GM21529 (cell line): ENCODE measurements around the gene TM4SF18.
A peak's percentile ranks its signal among the peaks of the same experiment; 100 is the strongest.

Experiments
- ATAC-seq: cut with Tn5 transposase; IDR thresholded peaks from one replicate; pipeline ENCODE4 v1.9.1; 2021; ENCODE audit not compliant: unreplicated experiment

Gene TM4SF18

DNA sequence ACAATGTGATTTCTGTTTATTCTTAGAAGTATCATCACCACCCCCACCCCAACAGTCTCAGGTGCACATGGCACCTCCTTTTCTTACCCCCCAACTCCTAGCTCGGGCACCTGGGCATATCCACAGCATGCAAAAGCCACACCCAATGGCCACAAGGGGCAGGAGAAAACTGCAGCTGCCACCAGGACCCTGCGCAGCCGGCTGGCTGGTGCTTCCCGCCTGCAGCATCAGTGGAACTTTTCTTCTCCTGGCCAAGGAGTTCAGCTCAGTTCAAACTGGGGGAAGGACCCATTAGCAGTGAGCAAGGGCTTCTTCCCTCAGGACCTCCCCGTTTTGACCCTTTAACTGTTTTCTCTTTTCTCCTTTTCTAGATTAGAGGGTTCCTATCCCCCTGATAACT is 44.8 kb downstream of the TM4SF18 start:
- no peak for ATAC-seq

DNA sequence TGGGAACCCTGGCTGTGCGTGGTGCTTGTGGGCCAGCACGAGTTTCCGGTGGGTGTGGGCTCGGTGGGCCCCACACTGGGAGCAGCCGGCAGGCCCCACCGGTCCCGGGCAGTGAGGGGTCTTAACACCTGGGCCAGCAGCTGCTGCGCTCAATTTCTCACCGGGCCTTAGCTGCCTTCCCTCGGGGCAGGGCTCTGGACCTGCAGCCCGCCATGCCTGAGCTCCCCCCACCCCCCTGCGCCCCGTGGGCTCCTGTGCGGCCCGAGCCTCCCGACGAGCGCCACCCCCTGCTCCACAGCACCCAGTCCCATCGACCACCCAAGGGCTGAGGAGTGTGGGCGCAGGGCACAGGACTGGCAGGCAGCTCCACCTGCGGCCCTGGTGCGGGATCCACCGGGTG is 49.4 kb downstream of the TM4SF18 start:
- no peak for ATAC-seq

DNA sequence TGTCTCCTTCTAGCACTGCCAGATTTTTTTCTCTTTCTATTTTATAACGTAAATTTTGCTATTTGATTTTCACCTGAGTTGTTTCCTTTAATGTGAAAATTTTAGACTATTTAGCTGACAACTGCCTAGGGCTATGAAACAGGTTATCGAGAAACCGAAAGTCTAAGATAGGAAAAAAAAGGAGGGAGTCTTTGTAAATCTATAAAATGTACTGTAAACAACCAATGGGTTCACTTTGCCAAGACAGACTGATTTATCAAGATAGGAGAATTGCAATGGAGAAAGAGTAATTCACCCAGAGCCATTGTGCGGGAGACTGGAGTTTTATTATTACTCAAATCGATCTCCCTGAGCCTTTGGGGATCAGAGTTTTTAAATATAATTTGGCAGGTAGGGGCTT is 50.0 kb downstream of the TM4SF18 start:
- no peak for ATAC-seq

DNA sequence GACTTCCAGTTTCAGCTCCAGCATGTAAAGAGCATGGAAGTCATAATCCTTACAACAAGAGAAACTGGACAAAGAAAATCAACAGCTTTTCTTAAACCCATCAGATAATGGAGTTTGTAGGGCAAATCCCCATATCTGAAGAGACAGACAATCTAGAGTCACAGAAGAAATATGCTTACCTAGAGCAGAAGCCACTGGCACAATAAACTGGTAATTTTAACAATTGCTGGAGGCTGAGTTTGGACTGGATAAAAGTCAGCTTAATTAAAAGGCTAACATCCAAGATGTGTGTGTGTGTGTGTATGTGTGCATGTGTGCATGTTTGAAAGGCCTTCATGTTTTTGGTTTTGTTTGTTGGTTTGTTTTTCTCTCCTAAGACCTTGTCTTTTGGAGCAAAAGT is 50.6 kb downstream of the TM4SF18 start:
- no peak for ATAC-seq

DNA sequence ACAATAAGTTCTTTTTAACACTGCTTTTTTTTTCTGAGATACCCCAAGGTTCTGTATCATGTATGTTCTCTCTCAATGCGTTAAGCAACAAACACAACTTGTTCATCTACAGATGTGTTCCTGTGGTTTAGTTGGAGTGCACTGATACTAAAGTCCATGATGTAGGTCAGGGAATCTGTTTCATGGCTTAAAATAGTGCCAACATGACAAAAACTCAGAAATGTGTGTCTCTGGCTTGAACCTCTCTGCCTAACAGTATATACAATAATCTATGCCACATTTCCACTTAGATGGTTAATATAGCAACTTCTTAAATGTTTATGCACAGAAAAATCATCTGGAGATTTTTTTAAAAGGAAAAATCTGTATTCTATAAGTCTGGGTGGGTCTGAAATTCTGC is 51.1 kb downstream of the TM4SF18 start:
- no peak for ATAC-seq

DNA sequence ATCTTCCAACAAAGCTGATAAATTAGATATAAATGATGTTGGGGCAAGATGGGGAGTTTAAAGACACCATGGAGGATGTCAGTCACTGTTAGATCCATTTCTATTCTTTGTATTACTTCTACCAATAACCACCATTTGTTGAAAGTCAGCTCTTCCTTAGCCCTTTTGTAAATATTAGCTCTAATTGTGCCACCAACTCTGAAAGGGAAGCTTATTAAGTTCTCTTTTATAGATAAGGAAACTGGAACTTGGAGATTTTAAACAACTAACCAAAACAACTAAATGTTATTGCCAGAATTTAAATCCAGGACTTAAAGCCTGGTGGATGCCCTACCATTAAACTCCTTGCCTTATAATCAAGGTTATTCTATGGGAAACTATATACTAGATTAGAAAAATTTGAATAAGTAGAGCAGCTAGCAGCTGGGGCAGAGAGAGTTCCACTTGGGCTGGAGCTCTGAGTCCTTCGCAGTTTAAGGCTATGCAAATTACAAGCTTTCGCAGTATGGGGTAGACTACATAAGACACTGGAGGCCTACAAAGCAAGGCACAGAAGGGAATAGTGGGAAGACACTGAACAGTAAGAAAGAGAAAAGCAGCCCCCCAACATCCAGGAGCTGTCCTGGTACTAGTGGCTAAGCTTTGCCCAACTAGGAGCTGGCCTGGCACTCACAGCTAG is 52.6 kb downstream of the TM4SF18 start:
- ATAC-seq = peak; percentile 60

DNA sequence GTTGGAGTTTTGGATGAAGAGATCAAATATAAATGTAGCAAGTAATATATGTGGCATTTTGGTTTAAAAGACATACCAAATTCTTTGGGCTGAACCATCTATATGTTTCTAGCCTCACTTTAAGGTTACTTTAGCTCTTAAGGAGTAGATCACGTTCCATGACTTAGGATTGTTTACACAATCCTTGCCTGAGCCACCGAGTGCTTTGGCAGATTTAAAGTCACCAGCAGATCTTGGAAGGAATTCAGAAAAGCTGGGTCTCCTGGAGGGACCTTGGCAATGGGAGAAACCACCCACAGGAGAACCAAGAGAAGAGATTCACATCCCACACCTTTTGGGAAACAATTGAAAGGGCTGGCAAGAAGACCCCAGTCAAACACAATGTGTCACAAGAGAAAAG is 54.5 kb downstream of the TM4SF18 start:
- ATAC-seq = no peak

DNA sequence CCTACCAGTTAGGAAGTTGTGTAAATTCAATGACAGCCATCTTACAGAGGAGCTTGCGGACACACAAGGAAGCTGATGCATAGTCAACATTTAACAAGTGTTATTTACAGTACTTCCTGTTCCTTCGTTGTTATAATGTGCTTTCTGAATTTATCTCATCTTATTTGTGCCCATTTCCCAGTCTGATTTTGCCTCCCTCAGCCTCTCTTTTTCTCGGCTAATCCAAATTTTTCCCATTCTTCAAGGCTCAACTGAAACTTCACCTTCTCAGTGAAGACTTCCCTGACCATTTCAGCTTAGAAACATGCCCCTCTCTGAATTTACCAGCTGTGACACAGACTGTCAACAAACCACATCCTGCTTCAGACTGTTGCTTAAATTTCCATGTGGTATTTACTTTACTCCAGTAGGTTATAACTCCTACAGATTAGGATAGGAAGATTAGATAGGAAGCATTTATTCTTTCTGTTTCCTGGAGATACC is 56.1 kb downstream of the TM4SF18 start:
- peak; percentile 80 for ATAC-seq

DNA sequence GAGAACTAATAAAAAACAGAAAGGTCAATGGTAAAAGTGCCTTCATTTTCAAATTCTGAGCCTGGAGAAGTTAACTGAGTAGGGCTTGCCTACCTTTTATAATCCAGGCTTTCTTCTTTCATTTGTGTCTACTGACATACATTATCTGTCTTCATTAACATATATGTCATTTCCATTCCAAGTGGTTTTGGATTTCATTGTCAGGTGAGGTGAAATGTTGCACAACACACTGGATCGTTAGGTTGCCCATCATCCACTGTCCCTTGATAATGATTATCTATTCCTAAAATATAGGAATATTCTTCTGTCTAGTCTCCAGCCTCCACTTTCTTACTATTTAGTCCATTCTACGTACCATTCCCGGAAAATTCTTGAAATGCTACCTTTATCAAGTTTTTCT is 56.8 kb downstream of the TM4SF18 start:
- ATAC-seq = no peak

DNA sequence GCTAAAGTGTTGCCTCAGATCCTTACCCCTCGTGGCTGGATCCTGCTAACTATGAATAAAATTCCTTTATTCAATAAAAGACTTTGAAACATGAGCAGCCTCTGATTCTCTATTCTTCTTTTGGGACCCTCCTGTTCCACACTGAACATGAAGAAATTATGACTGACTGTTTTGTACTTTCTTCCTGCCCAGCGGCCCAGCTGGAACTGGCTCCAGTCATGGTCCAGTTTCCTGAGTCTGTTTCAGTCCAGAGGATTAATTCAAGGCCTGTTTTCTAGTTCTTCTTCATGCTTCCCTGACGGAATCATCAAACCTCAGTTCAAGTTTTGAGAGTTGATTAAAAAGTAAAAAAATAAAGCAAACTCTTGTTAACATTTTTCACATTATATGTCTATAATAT is 59.2 kb downstream of the TM4SF18 start:
- no peak for ATAC-seq

DNA sequence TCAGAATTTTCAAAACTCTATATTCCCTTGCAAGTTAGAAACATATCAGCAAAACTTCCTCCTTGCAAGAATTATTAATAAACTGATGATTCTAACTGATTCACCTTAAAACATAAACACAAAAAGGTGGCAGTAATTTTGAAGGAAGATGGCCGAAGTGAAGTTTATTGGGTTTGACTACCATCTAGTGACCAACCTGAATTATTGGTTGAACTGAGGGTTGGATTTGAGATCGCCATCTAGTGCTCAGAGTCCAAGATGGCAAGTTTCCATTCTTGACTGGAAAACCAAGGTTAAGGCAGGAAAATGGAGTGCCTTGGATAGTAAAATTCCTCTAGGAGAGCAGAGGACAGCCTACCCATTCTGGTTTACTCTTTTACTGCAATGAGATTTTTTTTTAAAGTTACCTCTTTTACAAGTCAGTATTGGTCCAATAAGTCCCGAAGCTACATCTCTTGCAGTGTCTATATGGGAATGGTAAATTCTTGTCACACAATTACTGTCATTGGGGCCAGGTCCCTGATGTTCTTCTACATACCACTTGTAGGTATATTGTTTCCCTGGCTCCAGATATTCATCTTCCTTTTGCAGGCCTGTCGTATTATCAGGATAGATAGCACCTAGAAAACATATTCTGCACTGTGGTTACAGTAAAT is 60.2 kb downstream of the TM4SF18 start:
- peak; percentile 76 for ATAC-seq

DNA sequence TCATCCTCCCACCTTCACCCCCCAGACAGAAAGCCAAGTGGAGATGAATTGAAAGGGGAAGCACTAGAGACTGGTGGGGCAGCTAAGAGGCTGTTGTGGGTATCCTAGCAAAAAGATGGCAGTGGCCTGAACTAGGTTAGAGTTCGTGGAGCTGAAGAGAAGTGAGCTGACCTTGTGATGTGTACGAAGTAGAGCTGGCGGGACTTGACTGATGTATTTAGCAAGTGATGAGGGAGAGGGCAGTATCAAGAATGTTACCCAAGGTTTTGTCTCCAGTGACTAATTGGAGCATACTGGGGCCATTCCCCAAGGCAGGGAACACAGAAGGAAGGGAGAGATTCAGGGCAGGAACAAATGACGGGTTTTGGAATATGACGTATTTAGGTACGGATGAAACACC is 61.8 kb downstream of the TM4SF18 start:
- ATAC-seq = no peak

DNA sequence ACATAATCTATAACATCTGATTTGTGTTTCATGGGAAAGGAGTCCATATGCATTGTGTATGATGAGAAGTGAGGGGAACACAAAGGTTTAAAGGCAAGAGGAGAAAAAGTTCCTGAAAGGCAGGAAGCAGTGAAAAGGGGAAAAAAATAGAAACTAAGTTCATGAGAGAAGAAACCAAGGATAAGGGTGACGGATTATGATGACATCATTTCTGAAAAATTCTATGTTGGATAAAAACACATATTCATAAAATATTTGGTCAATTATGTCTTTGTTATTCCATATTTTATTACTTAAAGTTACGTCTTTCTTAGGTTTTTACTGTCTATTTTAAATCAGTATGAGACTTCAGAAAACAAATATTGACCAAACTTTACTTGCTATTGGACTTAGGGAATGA is 63.3 kb downstream of the TM4SF18 start:
- ATAC-seq = no peak

DNA sequence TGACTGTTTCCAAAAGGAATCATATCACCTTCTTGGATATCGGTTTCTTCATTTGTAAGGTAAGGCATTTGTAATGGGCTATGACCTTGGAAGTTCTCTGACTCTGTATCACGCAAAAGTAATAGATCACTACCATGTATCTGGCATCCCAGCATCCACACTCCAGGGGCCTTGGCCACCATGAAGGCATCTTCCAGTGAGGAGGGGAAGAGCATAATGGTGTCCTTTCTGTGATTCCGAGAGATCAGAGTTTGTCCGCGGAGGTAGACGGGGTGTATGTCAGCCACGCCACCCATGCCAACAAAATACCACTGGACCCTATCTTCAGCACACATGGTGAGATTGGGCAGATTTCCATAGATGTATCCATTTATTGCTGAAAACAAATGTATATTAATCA is 63.7 kb downstream of the TM4SF18 start:
- no peak for ATAC-seq
